GM18520 (cell line): ENCODE data around the gene BMPR1A.
"Not testable (repeated sequence)": the region's sequence is repeated elsewhere in the genome, so short reads cannot be mapped to it uniquely, and the experiment has no call there.

Experiments
- ATAC-seq: cut with Tn5 transposase; IDR thresholded peaks from one replicate; pipeline ENCODE4 v1.9.1; 2021; ENCODE audit not compliant: unreplicated experiment

The BMPR1A gene

GRCh38 chr10:86871563-86872183, 115.3 kb downstream of the BMPR1A start:
- ATAC-seq: no peak

GRCh38 chr10:86872757-86873156, 116.3 kb downstream of the BMPR1A start:
- no peak for ATAC-seq

- no peak for ATAC-seq
Observed at GRCh38 chr10:86876748-86877147, 120.3 kb downstream of the BMPR1A start.

- no peak for ATAC-seq
Observed at GRCh38 chr10:86878983-86879713, 122.7 kb downstream of the BMPR1A start.

GRCh38 chr10:86880971-86881370, 124.6 kb downstream of the BMPR1A start:
- ATAC-seq: no peak

GRCh38 chr10:86888585-86889381, 132.4 kb downstream of the BMPR1A start:
- ATAC-seq: peak; percentile 93

GRCh38 chr10:86889997-86890396, 133.6 kb downstream of the BMPR1A start:
- ATAC-seq: no peak

- ATAC-seq: no peak
Observed at GRCh38 chr10:86898511-86898910, 142.1 kb downstream of the BMPR1A start.

- no peak for ATAC-seq
Observed at GRCh38 chr10:86899132-86899531, 142.7 kb downstream of the BMPR1A start.

GRCh38 chr10:86899670-86900276, 143.4 kb downstream of the BMPR1A start:
- no peak for ATAC-seq

- no peak for ATAC-seq
Observed at GRCh38 chr10:86900955-86901354, 144.5 kb downstream of the BMPR1A start.

- ATAC-seq: no peak
Observed at GRCh38 chr10:86904600-86904999, 148.2 kb downstream of the BMPR1A start.

- no peak for ATAC-seq
Observed at GRCh38 chr10:86905429-86905828, 149.0 kb downstream of the BMPR1A start.

- no peak for ATAC-seq
Observed at GRCh38 chr10:86914734-86915133, 158.3 kb downstream of the BMPR1A start.

GRCh38 chr10:86918022-86918471, 161.6 kb downstream of the BMPR1A start:
- no peak for ATAC-seq

- no peak for ATAC-seq
Observed at GRCh38 chr10:86922553-86922961, 166.1 kb downstream of the BMPR1A start.

- ATAC-seq: no peak
Observed at GRCh38 chr10:86929468-86930380, 173.3 kb downstream of the BMPR1A start.

GRCh38 chr10:86931872-86932271, 175.5 kb downstream of the BMPR1A start:
- ATAC-seq: no peak

GRCh38 chr10:86932674-86933073, 176.3 kb downstream of the BMPR1A start:
- ATAC-seq: no peak

GRCh38 chr10:86934162-86934711, 177.8 kb downstream of the BMPR1A start:
- ATAC-seq: not testable (repeated sequence)
